B cell (primary cell): ENCODE results near the gene JCAD. TPM values are rescaled to one million over a fixed set of nuclear protein-coding genes. Genes with fewer than 3 reads are reported as not detected.
A peak's percentile ranks its signal among the peaks of the same experiment; 100 is the strongest.

Source experiments
- ATAC-seq: fragments of 200-7000 bp; cut with Tn5 transposase; one replicate; pipeline ENCODE4 v1.10.0; 2021; ENCODE audit warnings: low read depth, mild to moderate bottlenecking, moderate number of reproducible peaks, moderate library complexity
- CTCF ChIA-PET: fragments of 350-600 bp; sonication (Branson Sonifier 250); formaldehyde crosslinking; loops from one replicate; lab custom pipeline; 2021; ENCODE audit warnings: antibody characterized with exemption, inconsistent platforms; lab: Charles Lee
- POLR2A ChIA-PET: fragments of 350-600 bp; sonication (Branson Sonifier 250); formaldehyde crosslinking; loops from one replicate; lab custom pipeline; 2021; ENCODE audit warnings: antibody characterized with exemption; lab: Charles Lee
- DNase-seq: peaks from one replicate; pipeline ENCODE4 v3.0.0; 2013
- H2AFZ ChIP-seq: 2 replicates; pipeline ENCODE4 v1.6.1; 2012; ENCODE audit warnings: mild to moderate bottlenecking, low read depth, low read length; ENCODE audit not compliant: insufficient read depth, poor library complexity, severe bottlenecking
- H3K27ac ChIP-seq, 2 donors: 1 replicate in 1 of 2; 2 replicates in 1 of 2; pipeline ENCODE4 v1.5.1; 2012 to 2013; ENCODE audit warnings: low read length in 2 of 2, mild to moderate bottlenecking in 2 of 2, moderate library complexity in 1 of 2
- H3K27me3 ChIP-seq, 4 experiments: fragments of 200-600 bp in 1 of 4; sonication (generic) in 1 of 4; replicated peaks in 1 of 4; 1 replicate in 2 of 4; 2 replicates in 2 of 4; pipeline versions ENCODE4 v1.6.1 to v1.7.0; 2013 to 2016; ENCODE audit warnings: low read length in 3 of 4, mild to moderate bottlenecking in 2 of 4, mixed read lengths in 1 of 4, moderate library complexity in 1 of 4; ENCODE audit not compliant: insufficient read depth in 4 of 4, control insufficient read depth in 3 of 4; ENCODE audit errors: control extremely low read depth in 1 of 4
- H3K36me3 ChIP-seq, 2 experiments: replicated peaks in 1 of 2; 1 replicate in 1 of 2; 2 replicates in 1 of 2; pipeline versions ENCODE4 v1.6.1 to v1.7.1; 2013; ENCODE audit warnings: low read length in 1 of 2; ENCODE audit not compliant: insufficient read depth in 2 of 2, control insufficient read depth in 1 of 2; ENCODE audit errors: control extremely low read depth in 1 of 2, extremely low read depth in 1 of 2
- H3K4me1 ChIP-seq, 2 donors: fragments of 200-600 bp in 1 of 2; sonication (generic) in 1 of 2; 1 replicate in 1 of 2; 2 replicates in 1 of 2; pipeline versions ENCODE4 v1.5.1 to v1.6.1; 2013 to 2017; ENCODE audit warnings: low read length in 2 of 2; ENCODE audit not compliant: control insufficient read depth in 2 of 2, insufficient read depth in 2 of 2
- H3K4me2 ChIP-seq: replicated peaks from 2 replicates; pipeline ENCODE3; 2012; ENCODE audit warnings: mild to moderate bottlenecking, low read depth, low read length; ENCODE audit not compliant: poor library complexity, severe bottlenecking
- H3K4me3 ChIP-seq, 5 experiments: fragments of 200-600 bp in 1 of 5; sonication (generic) in 1 of 5; 1 replicate in 3 of 5; 2 replicates in 2 of 5; pipeline versions ENCODE4 v1.5.1 to v1.7.0; 2011 to 2016; ENCODE audit warnings: low read length in 4 of 5, mild to moderate bottlenecking in 4 of 5, low read depth in 2 of 5, control low read depth in 1 of 5, moderate library complexity in 1 of 5; ENCODE audit not compliant: insufficient read depth in 1 of 5; ENCODE audit errors: control extremely low read depth in 1 of 5, extremely low read depth in 1 of 5
- H3K79me2 ChIP-seq: fragments of 200-600 bp; sonication (generic); one replicate; pipeline ENCODE4 v1.6.0; 2016; ENCODE audit warnings: low read length; ENCODE audit not compliant: control insufficient read depth, insufficient read depth
- H3K9ac ChIP-seq: fragments of 200-600 bp; sonication (generic); 2 replicates; pipeline ENCODE4 v1.6.1; 2017; ENCODE audit warnings: mild to moderate bottlenecking, low read length, moderate library complexity
- H3K9me3 ChIP-seq, 3 donors: one replicate each; pipeline versions ENCODE4 v1.6.1 to v1.7.1; 2013; ENCODE audit warnings: low read length in 2 of 3; ENCODE audit not compliant: control insufficient read depth in 2 of 3, insufficient read depth in 1 of 3; ENCODE audit errors: control extremely low read depth in 1 of 3
- H4K20me1 ChIP-seq: 2 replicates; pipeline ENCODE4 v1.6.0; 2012; ENCODE audit warnings: mild to moderate bottlenecking, low read length; ENCODE audit not compliant: insufficient read depth, control insufficient read depth, poor library complexity, severe bottlenecking
- H3K27ac Mint-ChIP-seq: one replicate; pipeline ENCODE4 v1.8.0; 2021; ENCODE audit warnings: mixed read lengths
- H3K27me3 Mint-ChIP-seq: one replicate; pipeline ENCODE4 v1.8.0; 2021; ENCODE audit warnings: mixed read lengths
- H3K4me1 Mint-ChIP-seq: one replicate; pipeline ENCODE4 v1.8.0; 2021; ENCODE audit warnings: mixed read lengths
- H3K4me3 Mint-ChIP-seq: one replicate; pipeline ENCODE4 v1.8.0; 2021; ENCODE audit warnings: mixed read lengths
- H3K9me3 Mint-ChIP-seq: one replicate; pipeline ENCODE4 v1.8.0; 2022; ENCODE audit warnings: mixed read lengths; ENCODE audit not compliant: insufficient read depth
- EZH2 ChIP-seq: IDR thresholded peaks from 2 replicates; pipeline ENCODE4 v1.6.1; 2012; ENCODE audit warnings: borderline replicate concordance, low read depth, mild to moderate bottlenecking, moderate library complexity, low read length; ENCODE audit not compliant: insufficient read depth, poor library complexity, severe bottlenecking
- WGBS: methylation state at CpG from one replicate; pipeline ENCODE4 v1.1.5; 2013; ENCODE audit warnings: missing lambda C conversion rate; ENCODE audit not compliant: insufficient coverage; 5-methylcytosine and 5-hydroxymethylcytosine counted together
- intact Hi-C: fragments of 100-400 bp; cut with micrococcal nuclease; formaldehyde crosslinking; loops from one replicate; pipeline ENCODE4 v1.10.0; 2022
- polyA plus RNA-seq: library from polyadenylated mRNA; depleted of rRNA; stranded (reverse); fragments of >200 nt; gene quantifications from 2 replicates; pipeline ENCODE4 v1.2.3, GENCODE V29; 2012
- total RNA-seq, 2 donors: library from RNA; stranded (reverse); fragments of 120-200 nt in 1 of 2; gene quantifications; 1 replicate in 1 of 2; 2 replicates in 1 of 2; pipeline versions ENCODE4 v1.2.3 to v1.2.4, GENCODE V29; 2013 to 2022
- TF ChIP-seq, protein P1 (sequence below): fragments of 200-600 bp; IDR thresholded peaks from one replicate; pipeline ENCODE4 v1.8.0; 2022; ENCODE audit warnings: antibody characterized with exemption, mild to moderate bottlenecking

JCAD gene
- total and polyA plus RNA-seq, 2 donors (not counting 1 experiment from before 2014, with no cell fraction given): 0.37 TPM; not detected in 1

DNA sequence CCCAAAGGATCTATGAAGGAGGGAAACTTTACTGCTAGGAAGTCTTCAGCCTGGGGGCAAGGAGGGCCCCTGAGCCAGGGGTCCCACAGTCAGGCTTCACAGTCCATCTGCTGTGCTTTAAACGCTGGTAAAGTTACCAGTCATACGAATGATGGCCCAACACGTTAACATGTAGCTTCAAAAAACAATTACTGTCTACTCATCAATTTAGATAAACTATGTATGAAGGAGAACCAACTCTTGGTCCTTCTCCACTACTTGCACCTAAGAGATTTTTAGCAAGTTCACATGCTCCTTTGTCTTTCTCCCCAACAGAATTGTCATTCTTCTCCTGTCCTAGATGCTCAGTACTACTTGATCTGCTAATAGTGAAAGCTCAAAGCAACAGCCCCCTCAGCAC, 16.6 kb downstream of the JCAD start:
- Histone ChIP-seq H3K9ac (no peak overlapping the region), H3K27ac (no peak overlapping the region), H3K4me2 (no peak overlapping the region), H2AFZ (no peak overlapping the region), H3K36me3 (no peaks in the 10 kb centered on the region), H3K4me1 (peaks cover 0 to 3% of the 10 kb centered on the region in 2 donors), H4K20me1 (no peaks in the 10 kb centered on the region), H3K4me3 (no peak overlapping the region), H3K79me2 (no peaks in the 10 kb centered on the region), H3K9me3 (no peaks in the 10 kb centered on the region), H3K27me3 (peaks cover 0 to 11% (median 2%) of the 10 kb centered on the region in 4 experiments)
- DNase-seq: no peak
- no peak for ATAC-seq
- Mint-ChIP-seq H3K27ac (no peak overlapping the region), H3K4me3 (no peak overlapping the region), H3K4me1 (peaks cover 10% of the 10 kb centered on the region), H3K27me3 (peaks cover 20% of the 10 kb centered on the region), H3K9me3 (no peaks in the 10 kb centered on the region)
- WGBS: no CpG with 5 or more reads among the region's 3 CpGs
- ChIA-PET POLR2A (no interaction called here), CTCF (interaction anchor here (1.2 kb wide), 1 partner anchor 15 kb away, joined by 5 read pairs; no protein-coding TSS in a partner anchor)
- intact Hi-C loops: no loop called here
- TF ChIP-seq, protein P1, sequence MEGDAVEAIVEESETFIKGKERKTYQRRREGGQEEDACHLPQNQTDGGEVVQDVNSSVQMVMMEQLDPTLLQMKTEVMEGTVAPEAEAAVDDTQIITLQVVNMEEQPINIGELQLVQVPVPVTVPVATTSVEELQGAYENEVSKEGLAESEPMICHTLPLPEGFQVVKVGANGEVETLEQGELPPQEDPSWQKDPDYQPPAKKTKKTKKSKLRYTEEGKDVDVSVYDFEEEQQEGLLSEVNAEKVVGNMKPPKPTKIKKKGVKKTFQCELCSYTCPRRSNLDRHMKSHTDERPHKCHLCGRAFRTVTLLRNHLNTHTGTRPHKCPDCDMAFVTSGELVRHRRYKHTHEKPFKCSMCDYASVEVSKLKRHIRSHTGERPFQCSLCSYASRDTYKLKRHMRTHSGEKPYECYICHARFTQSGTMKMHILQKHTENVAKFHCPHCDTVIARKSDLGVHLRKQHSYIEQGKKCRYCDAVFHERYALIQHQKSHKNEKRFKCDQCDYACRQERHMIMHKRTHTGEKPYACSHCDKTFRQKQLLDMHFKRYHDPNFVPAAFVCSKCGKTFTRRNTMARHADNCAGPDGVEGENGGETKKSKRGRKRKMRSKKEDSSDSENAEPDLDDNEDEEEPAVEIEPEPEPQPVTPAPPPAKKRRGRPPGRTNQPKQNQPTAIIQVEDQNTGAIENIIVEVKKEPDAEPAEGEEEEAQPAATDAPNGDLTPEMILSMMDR: no peak
- TF ChIP-seq EZH2: no peak

DNA sequence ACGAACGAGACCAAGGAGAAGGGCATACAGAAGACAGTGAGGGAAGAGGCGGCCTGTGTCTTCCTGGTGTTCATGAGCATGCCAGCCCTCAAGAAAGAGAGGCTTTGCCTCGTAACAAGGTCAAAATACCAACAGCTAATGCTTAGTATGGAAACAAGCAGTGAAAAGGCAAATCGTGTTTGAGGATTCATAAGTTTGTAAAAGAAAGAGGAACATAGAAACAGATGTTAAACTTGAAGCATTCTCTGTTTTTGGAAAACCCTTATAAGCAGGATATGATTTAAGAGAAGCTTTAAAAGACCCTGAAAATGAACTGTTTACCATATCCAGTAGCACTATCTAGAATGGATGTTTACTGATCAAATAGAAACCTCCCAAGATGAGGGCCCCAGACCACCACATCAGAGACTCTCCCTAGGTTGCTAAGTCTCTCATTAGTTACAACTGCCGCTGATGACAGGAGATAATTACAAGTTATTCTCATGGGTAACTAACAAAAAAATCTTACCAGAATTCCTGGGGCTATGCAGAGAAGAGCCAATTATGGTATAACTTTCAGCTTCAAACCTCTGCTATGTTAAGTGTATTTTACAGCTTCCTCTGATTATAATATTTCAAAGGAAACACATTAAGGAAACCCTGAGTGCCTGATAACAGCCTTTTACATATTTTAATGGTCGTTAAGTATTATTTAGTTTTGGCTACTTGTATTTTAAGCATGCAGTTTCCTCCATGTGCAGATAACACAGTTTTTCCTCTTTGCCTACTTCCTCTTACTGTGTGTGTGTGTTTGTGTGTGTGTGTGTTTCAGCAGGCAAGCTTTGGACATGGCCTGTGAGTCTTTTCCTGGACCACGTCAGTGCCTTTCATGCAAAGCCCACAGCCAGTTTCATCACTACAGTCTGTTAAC, 17.9 kb downstream of the JCAD start:
- Mint-ChIP-seq H3K27me3 (peaks cover 17% of the 10 kb centered on the region), H3K27ac (no peak overlapping the region), H3K4me1 (peaks cover 8% of the 10 kb centered on the region), H3K9me3 (no peaks in the 10 kb centered on the region), H3K4me3 (no peak overlapping the region)
- Histone ChIP-seq H3K27me3 (peaks cover 0 to 7% (median 3%) of the 10 kb centered on the region in 4 experiments), H3K9ac (no peak overlapping the region), H4K20me1 (no peaks in the 10 kb centered on the region), H2AFZ (peak overlapping the region; percentile 12), H3K36me3 (no peaks in the 10 kb centered on the region), H3K4me3 (no peak overlapping the region), H3K27ac (no peak overlapping the region), H3K9me3 (no peaks in the 10 kb centered on the region), H3K79me2 (no peaks in the 10 kb centered on the region), H3K4me1 (peaks cover 0 to 3% of the 10 kb centered on the region in 2 donors), H3K4me2 (no peak overlapping the region)
- ChIA-PET POLR2A (no interaction called here), CTCF (no interaction called here)
- ATAC-seq (no peak), DNase-seq (no peak)
- TF ChIP-seq EZH2: no peak
- TF ChIP-seq, protein P1: no peak
- 67% methylated on average over 4 of the region's 8 CpGs for WGBS
- intact Hi-C loops: no loop called here
